H7 (cell line): ENCODE data around the gene RUFY3. TPM values are rescaled to one million over a fixed set of nuclear protein-coding genes. Genes with fewer than 3 reads are reported as not detected.
"Not testable (repeated sequence)": the region's sequence is repeated elsewhere in the genome, so short reads cannot be mapped to it uniquely, and the experiment has no call there.

Experiments used
- DNase-seq: peaks from one replicate; pipeline ENCODE4 v3.0.0; 2012
- H3K27me3 ChIP-seq: 2 replicates; pipeline ENCODE4 v1.6.0; 2011; ENCODE audit warnings: mild to moderate bottlenecking, low read length; ENCODE audit not compliant: control insufficient read depth, insufficient read depth
- H3K36me3 ChIP-seq: replicated peaks from 2 replicates; pipeline ENCODE4 v1.5.1; 2011; ENCODE audit warnings: low read length; ENCODE audit not compliant: control insufficient read depth, insufficient read depth
- H3K4me3 ChIP-seq: 2 replicates; pipeline ENCODE4 v1.5.1; 2011; ENCODE audit warnings: low read depth, mild to moderate bottlenecking, control low read depth, low read length, moderate library complexity; ENCODE audit not compliant: insufficient read depth
- total RNA-seq: library from RNA; depleted of rRNA; stranded (reverse); fragments of >200 nt; shearing (Covaris generic); gene quantifications from 2 replicates; pipeline ENCODE4 v1.2.3, GENCODE V29; 2014

The RUFY3 gene
- total RNA-seq, 1 experiment from 2014 or later, result 32.7 TPM

DNA sequence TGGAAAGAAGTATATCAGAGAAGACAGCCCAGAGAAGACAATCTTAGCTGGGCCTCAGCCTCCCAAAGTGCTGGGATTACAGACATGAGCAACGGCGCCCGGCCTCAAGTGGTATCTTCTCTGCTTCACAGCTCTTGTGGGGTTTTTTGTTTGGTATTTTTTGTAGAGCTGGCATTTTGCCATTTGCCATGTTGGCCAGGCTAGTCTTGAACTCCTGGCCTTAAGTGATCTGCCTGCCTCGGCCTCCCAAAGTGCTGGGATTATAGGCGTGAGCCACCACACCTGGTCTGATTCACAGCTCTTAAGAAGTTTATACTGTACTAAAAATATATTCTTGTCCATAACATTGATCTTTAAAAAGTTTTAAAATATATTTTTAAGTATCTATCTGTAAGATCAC is 21.1 kb upstream of the RUFY3 start:
- Histone ChIP-seq H3K36me3 (no peaks in the 10 kb centered on the region), H3K4me3 (no peak overlapping the region), H3K27me3 (no peaks in the 10 kb centered on the region)
- no peak for DNase-seq

GRCh38 chr4:70701271-70701670 is 20.5 kb upstream of the RUFY3 start:
- no peak for DNase-seq
- Histone ChIP-seq H3K4me3 (no peak overlapping the region), H3K27me3 (no peaks in the 10 kb centered on the region), H3K36me3 (no peaks in the 10 kb centered on the region)

DNA sequence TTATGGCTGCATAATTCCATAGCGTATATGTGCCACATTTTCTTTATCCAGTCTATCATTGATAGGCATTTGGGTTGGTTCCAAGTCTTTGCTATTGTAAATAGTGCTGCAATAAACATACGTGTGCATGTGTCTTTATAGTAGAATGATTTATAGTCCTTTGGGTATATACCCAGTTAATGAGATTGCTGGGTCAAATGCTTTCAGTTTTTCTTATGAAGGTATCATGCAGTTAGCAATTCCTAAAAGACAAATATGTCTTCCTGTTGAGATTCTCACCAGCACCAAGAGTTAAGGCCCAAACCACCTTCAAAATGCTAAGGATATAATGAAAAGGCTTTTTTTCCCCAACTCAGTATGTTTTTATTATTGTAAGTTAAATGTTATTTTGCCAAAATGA is 19.2 kb upstream of the RUFY3 start:
- not testable (repeated sequence) for DNase-seq, H3K4me3 ChIP-seq, H3K27me3 ChIP-seq, H3K36me3 ChIP-seq

GRCh38 chr4:70703619-70704214 is 18.0 kb upstream of the RUFY3 start:
- no peaks in the 10 kb centered on the region for H3K27me3 ChIP-seq
- no peaks in the 10 kb centered on the region for H3K36me3 ChIP-seq
- H3K4me3 ChIP-seq, result peak overlapping the region; percentile 81
- no peak for DNase-seq

DNA sequence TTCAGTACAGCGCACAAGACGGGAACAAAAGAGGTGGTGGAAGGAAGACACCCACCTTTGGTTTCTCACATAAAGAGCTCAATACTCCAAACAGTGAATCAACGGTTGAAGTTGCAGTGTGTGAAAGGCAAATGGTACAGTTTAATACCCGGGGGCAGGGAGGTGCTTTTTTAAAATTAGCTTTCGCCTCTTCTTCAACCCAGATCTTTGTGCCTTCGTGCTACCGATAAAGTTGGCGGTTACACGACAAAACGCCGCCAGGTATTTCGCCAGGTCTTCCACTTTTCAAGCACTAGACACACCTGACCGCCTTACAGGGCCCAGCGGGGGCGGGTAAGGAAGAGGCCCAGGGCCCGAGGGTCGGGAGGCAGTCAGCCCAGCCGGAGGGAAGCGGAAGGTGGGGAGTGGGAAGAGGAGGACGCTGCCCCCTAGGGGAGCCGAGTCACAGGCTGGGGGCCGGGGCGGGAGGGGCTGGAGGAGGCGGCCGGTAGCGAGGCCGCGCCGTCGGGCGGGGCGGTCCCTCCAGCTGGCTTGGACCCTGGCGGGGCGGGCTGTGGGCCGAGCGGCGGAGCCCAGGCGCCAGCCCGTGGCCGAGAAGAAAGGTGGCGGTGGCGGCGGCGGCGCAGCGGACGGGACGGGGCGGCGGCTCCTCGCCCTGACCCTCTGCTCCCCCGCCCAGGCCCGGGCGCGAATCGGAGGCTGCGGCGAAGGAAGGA is 17.4 kb upstream of the RUFY3 start:
- peak; percentile 93 for DNase-seq
- Histone ChIP-seq H3K36me3 (no peaks in the 10 kb centered on the region), H3K27me3 (no peaks in the 10 kb centered on the region), H3K4me3 (peak overlapping the region; percentile 81)

GRCh38 chr4:70704931-70705182 is 16.9 kb upstream of the RUFY3 start:
- no peak for DNase-seq
- Histone ChIP-seq H3K36me3 (no peaks in the 10 kb centered on the region), H3K27me3 (no peaks in the 10 kb centered on the region), H3K4me3 (peak overlapping the region; percentile 81)

GRCh38 chr4:70705183-70706043 is 16.4 kb upstream of the RUFY3 start:
- no peaks in the 10 kb centered on the region for H3K36me3 ChIP-seq
- H3K4me3 ChIP-seq, result peak overlapping the region; percentile 81
- DNase-seq, result peak; percentile 93
- H3K27me3 ChIP-seq, result no peaks in the 10 kb centered on the region

- DNase-seq, result no peak
- no peaks in the 10 kb centered on the region for H3K36me3 ChIP-seq
- H3K27me3 ChIP-seq, result no peaks in the 10 kb centered on the region
- H3K4me3 ChIP-seq, result peak overlapping the region; percentile 81
Observed at GRCh38 chr4:70706044-70706461, 15.7 kb upstream of the RUFY3 start.

DNA sequence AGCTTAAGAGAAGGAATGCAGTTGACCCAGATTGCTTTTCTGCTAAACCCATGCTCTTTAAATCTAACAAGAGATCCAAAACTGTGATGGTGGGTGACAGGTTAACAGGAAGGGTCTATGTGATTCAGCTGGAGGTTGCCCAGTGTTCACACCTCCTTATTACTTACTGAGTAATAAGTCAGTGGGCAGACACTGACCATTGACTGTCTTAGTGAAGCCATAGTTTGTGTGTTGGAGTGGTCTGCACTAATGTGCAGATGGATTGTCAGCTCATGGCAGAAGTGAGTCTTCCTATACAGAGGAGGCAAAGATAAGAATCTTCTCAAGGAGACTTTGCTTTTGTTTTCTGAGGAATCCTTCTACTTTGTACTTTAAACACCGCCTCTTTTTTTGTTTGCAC is 15.2 kb upstream of the RUFY3 start:
- Histone ChIP-seq H3K4me3 (no peak overlapping the region; the same call in 1 of the 2 replicates), H3K27me3 (no peaks in the 10 kb centered on the region), H3K36me3 (no peaks in the 10 kb centered on the region)
- no peak for DNase-seq

DNA sequence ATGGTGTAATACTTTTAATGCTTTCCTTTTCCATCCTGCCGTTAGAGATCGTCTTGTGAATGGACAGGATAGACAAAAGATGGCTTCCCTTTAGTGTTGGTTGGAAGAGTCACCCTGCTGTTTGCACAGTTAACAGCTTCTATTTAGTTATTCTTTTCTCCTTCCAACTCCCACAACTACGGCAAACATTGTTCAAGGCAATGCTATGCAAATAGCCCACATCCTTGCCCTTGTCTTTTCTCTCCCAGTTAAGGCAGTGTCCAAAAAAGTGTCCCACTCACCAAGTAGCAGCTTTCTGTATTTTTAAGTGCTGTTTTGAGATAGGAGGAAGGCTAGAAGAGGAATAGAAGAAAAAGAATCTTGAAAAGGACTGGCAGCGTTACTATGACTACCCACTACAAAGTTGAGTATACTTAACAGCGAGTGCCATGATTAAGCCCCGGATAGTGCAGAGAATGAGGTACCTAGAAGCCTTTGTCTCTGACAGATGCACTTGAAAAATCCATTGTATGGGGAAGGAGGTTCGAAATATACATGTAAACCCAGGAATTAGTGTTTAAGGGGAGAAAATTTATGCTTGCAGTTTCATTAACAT is 12.1 kb upstream of the RUFY3 start:
- Histone ChIP-seq H3K27me3 (no peaks in the 10 kb centered on the region), H3K4me3 (no peak overlapping the region)
- DNase-seq, result no peak

DNA sequence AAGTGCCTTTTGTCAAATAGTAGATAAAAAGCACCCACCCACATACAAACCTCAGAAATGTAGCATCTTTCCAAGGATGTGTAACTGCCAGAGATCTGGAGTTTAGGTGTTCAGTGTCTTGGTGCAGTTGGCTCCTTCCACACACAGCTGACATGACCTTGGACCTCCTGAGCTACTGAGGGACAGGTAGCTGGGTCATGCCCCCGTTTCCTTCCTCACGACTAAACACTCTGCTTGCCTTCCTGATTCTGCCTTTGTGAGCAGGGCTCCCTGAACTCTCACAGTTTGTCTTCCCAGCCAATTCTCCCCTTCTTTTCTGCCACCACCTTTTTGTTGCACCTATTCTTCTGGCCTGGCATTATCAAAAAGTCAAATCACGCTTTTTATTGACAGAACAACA is 10.2 kb upstream of the RUFY3 start:
- H3K36me3 ChIP-seq, result no peaks in the 10 kb centered on the region

More for the DNA sequence above, 12.1 kb upstream of the RUFY3 start:
- no peaks in the 10 kb centered on the region for H3K36me3 ChIP-seq

DNA sequence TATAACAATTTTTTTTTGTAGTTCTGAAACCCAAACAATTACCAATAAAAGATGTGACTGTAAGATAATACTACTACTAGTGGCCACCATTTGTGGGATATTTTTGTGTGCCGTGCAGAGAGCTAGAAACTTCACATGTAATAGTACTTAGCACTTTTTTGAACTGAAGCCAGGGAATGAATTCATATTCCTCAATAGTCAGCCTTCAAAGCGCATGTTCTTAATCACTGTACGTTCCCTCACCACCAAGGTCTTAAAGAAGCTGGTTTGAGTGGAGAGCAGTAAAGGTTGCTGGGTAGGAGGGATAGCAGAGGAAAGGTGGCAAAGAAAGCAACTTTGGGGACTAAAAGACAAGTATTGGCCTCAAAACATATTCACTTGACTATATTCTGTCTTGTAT is 9.6 kb upstream of the RUFY3 start:
- Histone ChIP-seq H3K36me3 (no peaks in the 10 kb centered on the region), H3K27me3 (no peaks in the 10 kb centered on the region), H3K4me3 (no peak overlapping the region)
- no peak for DNase-seq

More for the DNA sequence above, 10.2 kb upstream of the RUFY3 start:
- no peak for DNase-seq
- no peak overlapping the region for H3K4me3 ChIP-seq
- no peaks in the 10 kb centered on the region for H3K27me3 ChIP-seq

GRCh38 chr4:70712604-70713452 is 8.9 kb upstream of the RUFY3 start:
- DNase-seq, result no peak

DNA sequence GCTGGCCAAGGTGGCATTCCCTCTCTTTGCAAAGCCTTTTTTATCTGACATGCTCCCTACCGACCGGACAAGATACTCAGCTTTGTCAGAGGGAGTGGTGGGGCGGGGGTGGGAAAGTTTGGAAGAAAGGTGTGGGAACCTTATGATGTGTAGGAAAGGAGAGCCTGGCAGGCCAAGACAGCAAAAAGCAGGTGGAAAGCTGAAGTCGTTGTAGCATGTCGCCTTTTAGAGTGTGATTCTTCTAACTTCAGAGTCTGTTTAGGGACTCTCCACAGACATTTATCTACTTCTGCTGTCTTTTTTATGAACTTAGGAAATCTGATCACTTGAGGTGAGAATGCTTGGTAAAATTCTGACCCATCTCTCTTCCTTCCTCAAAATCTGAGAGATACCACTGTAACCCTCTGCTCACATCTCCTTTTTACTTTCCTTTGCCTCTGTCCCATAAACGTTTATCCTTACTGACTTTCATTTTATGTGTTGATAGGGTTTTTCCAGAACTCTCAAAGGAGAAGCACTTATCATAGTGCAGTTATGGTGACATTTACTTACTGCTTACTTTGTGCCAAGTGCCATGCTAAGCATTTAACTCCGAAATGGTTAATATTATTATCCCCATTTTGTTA is 8.2 kb upstream of the RUFY3 start:
- no peak for DNase-seq
- no peaks in the 10 kb centered on the region for H3K27me3 ChIP-seq
- H3K36me3 ChIP-seq, result no peaks in the 10 kb centered on the region
- H3K4me3 ChIP-seq, result no peak overlapping the region

More at GRCh38 chr4:70712604-70713452, 8.9 kb upstream of the RUFY3 start:
- no peak overlapping the region for H3K4me3 ChIP-seq
- no peaks in the 10 kb centered on the region for H3K27me3 ChIP-seq
- H3K36me3 ChIP-seq, result no peaks in the 10 kb centered on the region
